Activated CD8-positive, alpha-beta T cell treated with anti-CD3 and anti-CD28 coated beads for 36 hours (primary cell): ENCODE measurements around the gene KRT35. TPM values are rescaled to one million over a fixed set of nuclear protein-coding genes. Genes with fewer than 3 reads are reported as not detected.

ENCODE experiments used
- ATAC-seq: fragments of 200-7000 bp; cut with Tn5 transposase; one replicate; pipeline ENCODE4 v1.10.0; 2021; ENCODE audit warnings: mild to moderate bottlenecking, moderate library complexity
- CTCF ChIA-PET: fragments of 350-600 bp; sonication (Branson Sonifier 250); formaldehyde crosslinking; loops from one replicate; lab custom pipeline; 2021; ENCODE audit warnings: antibody characterized with exemption; lab: Charles Lee
- POLR2A ChIA-PET: fragments of 350-600 bp; sonication (Branson Sonifier 250); formaldehyde crosslinking; loops from one replicate; lab custom pipeline; 2021; ENCODE audit warnings: antibody characterized with exemption; lab: Charles Lee
- DNase-seq: peaks from one replicate; pipeline ENCODE4 v3.0.0-alpha.2; 2020
- H3K27ac Mint-ChIP-seq: one replicate; pipeline ENCODE4 v1.8.0; 2021; ENCODE audit warnings: mild to moderate bottlenecking, mixed read lengths
- H3K27me3 Mint-ChIP-seq: one replicate; pipeline ENCODE4 v1.8.0; 2021; ENCODE audit warnings: mixed read lengths
- H3K36me3 Mint-ChIP-seq: one replicate; pipeline ENCODE4 v1.8.0; 2021; ENCODE audit warnings: low read depth, mixed read lengths
- H3K4me1 Mint-ChIP-seq: one replicate; pipeline ENCODE4 v1.8.0; 2021; ENCODE audit warnings: low read depth, mixed read lengths
- H3K4me3 Mint-ChIP-seq: one replicate; pipeline ENCODE4 v1.8.0; 2021; ENCODE audit warnings: mild to moderate bottlenecking, moderate library complexity, mixed read lengths
- H3K9me3 Mint-ChIP-seq: one replicate; pipeline ENCODE4 v1.8.0; 2021; ENCODE audit warnings: mixed read lengths
- intact Hi-C: fragments of 100-400 bp; cut with micrococcal nuclease; formaldehyde crosslinking; loops from one replicate; pipeline ENCODE4 v1.10.0; 2022
- total RNA-seq, 2 experiments: library from RNA; stranded (reverse); gene quantifications; one replicate each; pipeline ENCODE4 v1.2.3, GENCODE V29; 2021
- TF ChIP-seq, protein P1 (sequence below): fragments of 200-600 bp; IDR thresholded peaks from one replicate; pipeline ENCODE4 v1.8.0; 2022; ENCODE audit warnings: antibody characterized with exemption, mild to moderate bottlenecking

KRT35 gene
- not detected for total RNA-seq

DNA sequence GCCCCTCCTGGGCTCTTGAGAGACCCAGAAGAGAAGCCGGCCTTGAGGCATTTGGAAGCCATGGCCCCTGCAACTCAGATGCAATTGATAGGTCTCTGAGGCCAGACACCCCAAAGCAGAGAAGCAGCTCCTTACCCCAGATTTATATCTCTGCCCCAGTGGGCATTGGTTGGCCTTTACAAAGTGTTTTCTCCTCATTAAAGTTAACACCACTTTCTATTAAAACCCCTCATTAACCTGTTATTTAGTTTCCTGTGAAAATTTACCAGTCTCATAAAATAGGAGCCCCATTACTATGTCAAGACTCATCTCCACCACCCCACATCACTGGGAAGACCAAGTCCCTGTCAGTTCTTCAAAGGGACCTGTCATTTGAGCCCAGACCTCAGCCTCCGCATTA is at the start of gene KRT35:
Gene KRT35 (minus strand): TSS at position 116 of the 400 bp plus-strand sequence. CDS start 54 bp downstream, at position 62.
- no peak within 1 kb of the TSS for H3K27ac Mint-ChIP-seq
- no peak for ATAC-seq
- no peak within 1 kb of the TSS for H3K4me3 Mint-ChIP-seq
- no peaks in the 10 kb centered on the region for H3K9me3 Mint-ChIP-seq
- no peak for DNase-seq
- H3K4me1 Mint-ChIP-seq, result no peaks in the 10 kb centered on the region
- ChIA-PET CTCF (no interaction called here), POLR2A (no interaction called here)
- intact Hi-C loops, result no loop called here
- H3K27me3 Mint-ChIP-seq, result peaks cover 2% of the 10 kb centered on the region
- TF ChIP-seq, protein P1, sequence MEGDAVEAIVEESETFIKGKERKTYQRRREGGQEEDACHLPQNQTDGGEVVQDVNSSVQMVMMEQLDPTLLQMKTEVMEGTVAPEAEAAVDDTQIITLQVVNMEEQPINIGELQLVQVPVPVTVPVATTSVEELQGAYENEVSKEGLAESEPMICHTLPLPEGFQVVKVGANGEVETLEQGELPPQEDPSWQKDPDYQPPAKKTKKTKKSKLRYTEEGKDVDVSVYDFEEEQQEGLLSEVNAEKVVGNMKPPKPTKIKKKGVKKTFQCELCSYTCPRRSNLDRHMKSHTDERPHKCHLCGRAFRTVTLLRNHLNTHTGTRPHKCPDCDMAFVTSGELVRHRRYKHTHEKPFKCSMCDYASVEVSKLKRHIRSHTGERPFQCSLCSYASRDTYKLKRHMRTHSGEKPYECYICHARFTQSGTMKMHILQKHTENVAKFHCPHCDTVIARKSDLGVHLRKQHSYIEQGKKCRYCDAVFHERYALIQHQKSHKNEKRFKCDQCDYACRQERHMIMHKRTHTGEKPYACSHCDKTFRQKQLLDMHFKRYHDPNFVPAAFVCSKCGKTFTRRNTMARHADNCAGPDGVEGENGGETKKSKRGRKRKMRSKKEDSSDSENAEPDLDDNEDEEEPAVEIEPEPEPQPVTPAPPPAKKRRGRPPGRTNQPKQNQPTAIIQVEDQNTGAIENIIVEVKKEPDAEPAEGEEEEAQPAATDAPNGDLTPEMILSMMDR, result no peak
- H3K36me3 Mint-ChIP-seq, result no peaks in the 10 kb centered on the region

DNA sequence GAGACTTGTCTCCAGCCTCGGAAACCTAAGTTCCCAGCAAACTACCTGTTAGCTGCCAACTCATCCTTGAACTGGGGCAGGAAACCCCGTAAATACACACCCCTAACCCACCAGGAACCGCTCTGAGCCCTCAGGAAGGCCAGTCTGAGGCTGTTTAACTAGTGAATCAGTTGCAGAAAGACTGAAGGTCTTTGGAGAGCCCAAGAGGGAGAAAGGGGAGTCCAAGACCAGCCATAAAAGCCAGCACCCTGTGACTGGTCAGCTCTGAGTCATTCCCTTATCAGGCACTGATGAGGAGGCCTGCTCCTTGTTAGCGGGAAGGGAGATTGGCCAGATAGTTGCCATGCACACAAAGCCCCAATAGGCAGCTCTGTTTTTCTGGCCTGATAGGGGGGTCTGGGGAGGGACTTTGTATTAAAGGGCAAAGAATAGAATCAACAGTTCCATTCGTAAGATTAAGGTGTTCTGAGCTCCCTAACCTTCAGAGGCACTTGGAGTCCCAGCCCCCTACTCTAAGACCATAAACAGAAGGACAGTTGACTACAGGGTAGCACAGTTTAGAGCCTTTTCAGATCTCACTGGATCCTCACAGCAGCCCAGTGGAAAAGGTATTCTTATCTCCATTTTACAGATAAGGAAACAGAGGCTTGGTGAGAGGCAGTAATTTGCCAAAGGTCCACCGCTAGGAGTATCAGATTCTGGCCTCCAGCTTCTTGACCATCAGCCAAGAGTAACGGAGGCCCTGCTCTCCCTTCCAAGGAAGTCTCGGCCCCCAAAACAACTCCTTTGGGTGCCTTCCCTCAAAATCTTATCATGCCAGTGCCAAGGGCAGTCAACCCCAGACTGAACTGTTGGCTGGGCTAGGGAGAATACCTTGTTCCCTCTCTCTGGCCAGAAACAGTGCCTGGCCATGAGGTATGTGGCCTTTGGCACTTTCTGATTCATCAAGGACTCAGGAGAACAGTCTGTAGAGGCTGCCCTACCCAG is 49.4 kb upstream of the KRT35 start:
- no peaks in the 10 kb centered on the region for H3K9me3 Mint-ChIP-seq

GRCh38 chr17:41529491-41529915 is 48.6 kb upstream of the KRT35 start:
- intact Hi-C loops, result no loop called here
- Mint-ChIP-seq H3K36me3 (no peaks in the 10 kb centered on the region), H3K4me3 (no peak overlapping the region), H3K27ac (no peak overlapping the region), H3K4me1 (peaks cover 3% of the 10 kb centered on the region), H3K9me3 (no peaks in the 10 kb centered on the region), H3K27me3 (peaks cover 59% of the 10 kb centered on the region)
- no peak for DNase-seq
- ATAC-seq, result no peak
- POLR2A ChIA-PET, result no interaction called here
- CTCF ChIA-PET, result interaction anchor here (0.7 to 1.6 kb wide), 3 partner anchors 20 to 133 kb away, joined by 3 to 5 read pairs (median 4); no protein-coding TSS in a partner anchor
- TF ChIP-seq, protein P1, result no peak

More for the DNA sequence above, 49.4 kb upstream of the KRT35 start:
- intact Hi-C loops, result no loop called here
- no peak for DNase-seq
- H3K27me3 Mint-ChIP-seq, result peaks cover 61% of the 10 kb centered on the region
- H3K4me3 Mint-ChIP-seq, result no peak overlapping the region
- TF ChIP-seq, protein P1, result no peak
- POLR2A ChIA-PET, result no interaction called here
- H3K4me1 Mint-ChIP-seq, result peaks cover 3% of the 10 kb centered on the region
- no peak for ATAC-seq
- CTCF ChIA-PET, result interaction anchor here (1.3 to 1.6 kb wide), 3 partner anchors 19 to 133 kb away, joined by 4 to 5 read pairs (median 5); no protein-coding TSS in a partner anchor
- H3K36me3 Mint-ChIP-seq, result no peaks in the 10 kb centered on the region
- H3K27ac Mint-ChIP-seq, result no peak overlapping the region

DNA sequence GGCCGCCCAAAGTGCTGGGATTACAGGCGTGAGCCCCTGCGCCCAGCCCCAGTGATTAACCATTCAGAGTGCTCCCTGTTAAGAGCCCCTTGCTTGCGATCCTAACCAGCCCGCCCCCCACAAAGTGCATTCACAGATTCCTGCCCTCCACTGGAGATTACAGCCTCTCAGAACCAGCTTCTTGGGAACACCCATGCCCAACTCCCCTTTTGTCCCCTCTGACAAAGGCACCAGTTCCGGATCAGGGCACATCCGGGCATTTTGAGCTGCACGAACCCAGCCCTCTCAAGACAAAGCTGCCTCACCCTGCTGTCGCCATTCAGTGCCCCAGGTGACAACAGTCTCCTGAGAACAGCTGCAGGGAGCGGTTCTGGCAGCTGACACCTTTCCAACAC is 48.0 kb upstream of the KRT35 start:
- peaks cover 3% of the 10 kb centered on the region for H3K4me1 Mint-ChIP-seq
- intact Hi-C loops, result no loop called here
- no peaks in the 10 kb centered on the region for H3K36me3 Mint-ChIP-seq
- H3K4me3 Mint-ChIP-seq, result no peak overlapping the region
- H3K27me3 Mint-ChIP-seq, result peaks cover 59% of the 10 kb centered on the region
- no peaks in the 10 kb centered on the region for H3K9me3 Mint-ChIP-seq
- ChIA-PET CTCF (interaction anchor here (0.7 to 1.6 kb wide), 4 partner anchors 20 to 134 kb away, joined by 3 to 8 read pairs (median 4); no protein-coding TSS in a partner anchor), POLR2A (no interaction called here)
- H3K27ac Mint-ChIP-seq, result no peak overlapping the region
- TF ChIP-seq, protein P1, result no peak
- no peak for ATAC-seq
- DNase-seq, result no peak
